ENCODE measurements around the gene SLC25A4.

GRCh38 chr4:185137233-185137925, 5.7 kb upstream of the SLC25A4 start:
- TF ChIP-seq PAX5 (IDR thresholded peaks at IDR 0.05; ENCODE audit: insufficient read depth, low read length, severe bottlenecking) (no peak), POLR2A (IDR thresholded peaks at IDR 0.05; ENCODE audit: low read depth, low read length) (no peak), TAF1 (IDR thresholded peaks at IDR 0.05; ENCODE audit: low read depth, low read length) (no peak), POLR2AphosphoS5 (IDR thresholded peaks at IDR 0.05; ENCODE audit: low read depth, low read length) (no peak), POU2F2 (IDR thresholded peaks at IDR 0.05; ENCODE audit: low read depth, low read length) (no peak)

Measured in GM12891 (cell line).